GM21737 (cell line): ENCODE data around the gene STAP2.

Source experiments
- ATAC-seq: cut with Tn5 transposase; IDR thresholded peaks from one replicate; pipeline ENCODE4 v1.9.1; 2021; ENCODE audit warnings: mild to moderate bottlenecking, moderate library complexity; ENCODE audit not compliant: unreplicated experiment

Gene STAP2, protein sequence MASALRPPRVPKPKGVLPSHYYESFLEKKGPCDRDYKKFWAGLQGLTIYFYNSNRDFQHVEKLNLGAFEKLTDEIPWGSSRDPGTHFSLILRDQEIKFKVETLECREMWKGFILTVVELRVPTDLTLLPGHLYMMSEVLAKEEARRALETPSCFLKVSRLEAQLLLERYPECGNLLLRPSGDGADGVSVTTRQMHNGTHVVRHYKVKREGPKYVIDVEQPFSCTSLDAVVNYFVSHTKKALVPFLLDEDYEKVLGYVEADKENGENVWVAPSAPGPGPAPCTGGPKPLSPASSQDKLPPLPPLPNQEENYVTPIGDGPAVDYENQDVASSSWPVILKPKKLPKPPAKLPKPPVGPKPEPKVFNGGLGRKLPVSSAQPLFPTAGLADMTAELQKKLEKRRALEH

DNA sequence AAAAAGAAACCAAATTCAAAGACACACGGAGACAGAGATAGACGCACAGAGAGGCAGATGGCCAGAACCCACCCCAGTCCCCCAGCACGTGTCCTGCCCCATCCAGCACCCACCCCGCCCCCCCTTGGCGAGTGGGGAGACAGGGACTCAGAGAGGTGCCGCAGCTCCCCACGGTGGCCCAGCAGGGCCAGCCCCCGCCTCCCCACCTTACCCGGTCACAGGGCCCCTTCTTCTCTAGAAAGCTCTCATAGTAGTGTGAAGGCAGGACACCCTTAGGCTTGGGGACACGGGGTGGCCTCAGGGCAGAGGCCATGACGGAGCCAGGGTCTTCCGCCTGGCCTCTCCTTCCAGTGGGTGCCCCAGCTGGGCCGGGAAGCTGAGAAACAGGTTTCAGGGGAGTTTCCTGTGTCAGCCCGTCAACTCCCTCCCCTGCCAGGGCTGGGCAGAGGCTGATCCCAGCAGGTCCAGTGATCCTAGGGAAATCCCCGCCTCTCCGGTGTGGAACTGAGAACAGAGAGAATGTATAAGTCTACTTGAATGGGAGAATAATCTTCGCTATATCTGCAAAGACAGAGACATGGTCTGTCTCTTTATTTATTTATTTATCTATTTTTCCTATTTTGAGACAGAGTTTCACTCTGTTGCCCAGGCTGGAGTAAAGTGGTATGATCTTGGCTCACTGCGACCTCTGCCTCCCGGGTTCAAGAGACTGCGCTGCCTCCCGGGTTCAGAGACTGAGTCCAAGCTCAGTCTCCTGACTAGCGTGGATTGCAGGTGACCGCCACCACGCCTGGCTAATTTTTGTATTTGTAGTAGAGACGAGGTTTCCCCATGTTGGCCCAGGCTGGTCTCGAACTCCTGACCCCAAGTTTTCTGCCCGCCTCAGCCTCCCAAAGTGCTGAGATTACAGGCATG lies at the start of gene STAP2:
Gene STAP2, minus strand, starts transcription at position 387 of the 915 bp plus-strand sequence. Its CDS starts 74 bp downstream, at position 313.
- no peak for ATAC-seq

- no peak for ATAC-seq
Measured at GRCh38 chr19:4386041-4386782, 47.6 kb upstream of the STAP2 start.

- ATAC-seq, result no peak
Measured at GRCh38 chr19:4385291-4386040, 46.8 kb upstream of the STAP2 start.

DNA sequence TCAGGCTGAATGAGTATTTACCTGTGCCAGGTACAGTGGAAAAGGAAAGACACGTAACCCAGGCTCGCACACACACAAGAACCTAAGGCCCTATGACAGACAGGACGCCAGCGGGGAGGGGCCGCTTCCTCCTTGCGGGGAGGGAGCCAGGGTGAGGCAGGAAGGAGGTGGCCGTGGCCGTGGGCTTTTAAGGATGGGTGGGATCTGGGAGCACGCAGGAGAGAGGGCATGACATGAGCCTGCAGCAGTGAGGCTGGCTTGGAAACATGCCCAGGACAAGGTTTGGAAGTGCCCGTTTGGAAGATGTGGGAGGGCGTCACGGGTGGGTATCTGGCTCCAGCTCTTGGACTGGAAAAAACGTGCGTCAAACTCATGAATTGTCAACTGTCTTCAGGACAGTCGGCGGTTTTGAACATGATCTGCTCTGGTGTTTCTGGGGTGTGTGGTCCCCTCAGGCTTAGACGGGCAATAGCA lies 41.7 kb upstream of the STAP2 start:
- ATAC-seq, result no peak

DNA sequence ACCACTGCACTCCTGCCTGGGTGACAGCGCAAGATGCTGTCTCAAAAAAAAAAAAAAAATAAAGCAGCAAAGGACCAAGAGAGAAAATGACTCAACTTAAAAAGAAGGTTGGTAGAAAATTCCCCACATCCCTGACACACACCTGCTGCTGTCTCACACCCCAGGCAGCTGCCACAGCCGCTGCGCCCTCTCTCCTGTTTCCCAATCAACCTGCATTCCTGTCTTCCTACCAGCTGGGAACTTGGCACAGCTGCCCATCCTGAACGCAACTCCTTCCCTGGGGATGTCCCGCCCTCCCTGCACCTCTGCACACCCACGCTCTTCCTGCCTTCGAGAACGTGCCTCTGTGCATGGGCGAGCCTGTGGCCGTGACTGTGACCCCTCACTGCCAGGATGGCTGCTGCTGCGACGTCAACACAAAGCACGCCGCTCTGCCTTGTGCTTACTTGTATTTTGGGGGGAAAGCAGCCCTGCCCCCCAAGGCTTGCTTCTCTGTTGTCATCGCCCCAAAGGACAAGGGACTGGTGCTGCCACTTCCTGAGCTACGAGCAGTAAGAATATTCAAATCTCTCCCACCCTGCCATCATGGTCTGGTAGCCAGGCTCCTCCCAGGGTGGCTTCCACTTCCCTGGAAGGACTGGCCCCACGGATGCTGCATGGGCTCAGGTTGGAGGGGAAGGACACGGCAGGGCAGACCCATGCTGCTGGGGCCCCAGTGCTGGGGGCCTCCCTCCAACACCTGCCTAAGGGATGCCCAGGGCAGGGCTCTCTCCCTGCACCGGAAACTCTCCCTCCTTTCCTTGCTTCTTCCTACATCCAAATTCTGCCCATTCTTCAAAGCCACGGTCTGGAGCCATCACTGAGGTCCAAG lies 41.0 kb upstream of the STAP2 start:
- no peak for ATAC-seq

DNA sequence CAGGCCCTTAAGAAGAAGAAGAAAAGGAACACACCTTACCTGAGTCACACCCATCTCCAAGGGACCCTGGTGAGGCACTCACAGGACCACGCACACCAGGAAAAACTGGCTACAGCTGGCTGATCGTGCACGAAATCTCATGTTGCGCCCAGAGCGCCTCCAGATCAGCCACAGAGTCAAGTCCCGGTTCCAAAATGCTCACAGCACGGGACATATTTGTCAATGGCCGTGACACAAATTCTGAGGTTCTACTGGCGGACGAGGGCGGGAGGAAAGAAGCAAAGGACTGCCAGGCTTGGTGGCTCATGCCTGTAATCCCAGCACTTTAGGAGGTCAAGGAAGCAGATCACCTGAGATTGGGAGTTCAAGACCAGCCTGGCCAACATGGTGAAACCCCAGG lies 40.3 kb upstream of the STAP2 start:
- ATAC-seq, result no peak

DNA sequence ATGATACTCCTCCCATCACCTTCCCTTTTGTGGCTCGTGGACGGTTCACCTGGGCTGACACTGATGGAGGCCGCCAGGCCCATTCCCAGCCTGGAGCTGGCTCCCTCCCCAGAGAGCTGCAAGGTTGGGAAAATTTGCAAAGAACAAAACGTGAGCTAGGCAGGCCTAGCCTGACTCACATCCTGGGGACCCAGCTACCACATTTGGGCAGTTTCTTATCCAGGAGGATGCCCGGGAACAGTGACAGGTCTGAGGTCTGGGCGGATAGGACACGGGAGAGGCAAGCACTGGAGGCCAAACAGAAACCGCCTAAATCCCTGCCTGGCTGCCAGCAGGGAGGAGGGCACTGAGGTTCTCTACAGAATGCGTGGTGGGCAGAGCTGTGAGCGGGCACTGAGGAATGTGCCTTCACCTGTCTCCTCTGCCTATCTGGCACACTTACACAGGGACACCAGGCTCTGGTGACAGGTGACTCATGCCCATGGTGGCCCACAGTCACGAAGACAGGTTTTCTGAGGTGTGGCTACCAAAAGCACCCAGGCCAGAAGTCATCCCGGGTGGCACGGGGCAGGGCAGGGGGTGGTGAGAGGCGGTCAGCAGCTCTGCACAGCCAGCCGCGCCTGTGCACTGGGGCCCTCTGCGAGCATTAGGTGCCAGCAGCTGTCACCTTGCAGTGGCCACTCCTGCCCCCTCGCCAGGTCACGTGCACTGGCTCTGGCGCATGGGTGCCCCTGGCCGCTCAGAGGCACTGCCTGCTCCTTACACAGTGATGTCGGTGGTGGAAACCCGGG lies 38.6 kb upstream of the STAP2 start:
- no peak for ATAC-seq

DNA sequence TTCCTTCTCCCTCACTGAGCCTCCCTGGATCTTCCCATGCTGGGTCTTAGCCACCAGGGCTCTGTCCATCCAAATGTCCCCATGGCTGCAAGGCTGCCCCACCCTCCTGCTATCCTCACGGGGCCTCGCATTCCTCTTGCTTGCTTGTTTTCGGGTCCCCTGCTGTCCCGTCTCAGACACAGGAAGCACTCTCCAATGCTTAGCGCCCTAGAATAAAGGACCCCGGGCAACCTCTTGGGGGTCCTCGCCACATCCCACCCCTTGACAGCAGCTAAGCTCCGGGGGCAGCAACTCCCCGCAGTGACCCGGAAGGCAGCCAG lies 38.0 kb upstream of the STAP2 start:
- ATAC-seq, result no peak

DNA sequence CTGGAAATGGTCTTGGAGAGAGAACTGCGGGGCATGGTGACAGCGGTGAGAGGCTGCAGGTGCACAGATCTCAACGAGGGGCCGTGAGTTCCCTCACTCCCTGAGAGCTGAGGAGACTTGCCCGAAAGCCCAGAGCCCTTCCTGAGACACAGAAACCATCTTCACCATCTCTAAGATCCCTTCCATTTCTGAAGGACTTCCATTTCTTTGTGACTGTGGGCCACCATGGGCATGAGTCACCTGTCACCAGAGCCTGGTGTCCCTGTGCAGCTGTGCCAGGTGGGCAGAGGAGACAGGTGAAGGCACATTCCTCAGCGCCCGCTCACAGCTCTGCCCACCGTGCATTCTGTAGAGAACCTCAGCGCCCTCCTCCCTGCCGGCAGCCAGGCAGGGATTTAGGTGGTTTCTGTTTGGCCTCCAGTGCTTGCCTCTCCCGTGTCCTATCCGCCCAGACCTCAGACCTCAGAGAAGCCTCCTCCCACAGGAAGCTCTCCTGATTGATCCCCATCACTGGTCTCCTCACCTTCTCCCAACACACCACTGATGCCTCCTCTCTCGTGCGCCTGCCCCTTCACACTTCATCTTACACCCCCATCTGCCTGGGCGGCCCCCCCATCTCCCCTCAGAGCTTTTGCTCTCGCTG lies 37.5 kb upstream of the STAP2 start:
- no peak for ATAC-seq

- peak; percentile 42 for ATAC-seq
Measured at GRCh38 chr19:4375164-4376027, 36.8 kb upstream of the STAP2 start.

GRCh38 chr19:4374498-4375163 lies 36.0 kb upstream of the STAP2 start:
- no peak for ATAC-seq

GRCh38 chr19:4373601-4374497 lies 35.2 kb upstream of the STAP2 start:
- ATAC-seq, result no peak

DNA sequence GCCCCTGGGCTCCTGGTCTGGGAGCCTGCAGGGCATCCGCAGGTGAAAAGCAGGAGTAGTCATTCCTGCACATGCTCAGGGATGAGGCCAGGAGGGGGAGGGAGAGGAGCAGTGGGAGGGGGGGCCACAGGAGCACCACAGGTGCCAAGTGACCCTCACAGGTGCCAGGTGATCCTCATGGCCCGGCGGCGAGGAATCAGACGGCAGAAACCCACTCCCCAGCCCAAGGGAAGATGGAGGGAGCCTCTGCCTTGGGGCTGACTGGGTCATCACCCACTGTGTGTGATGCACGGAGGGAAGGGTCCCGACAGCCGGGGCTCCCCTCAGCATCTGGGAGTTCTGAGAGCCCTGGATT lies 34.4 kb upstream of the STAP2 start:
- ATAC-seq, result no peak

DNA sequence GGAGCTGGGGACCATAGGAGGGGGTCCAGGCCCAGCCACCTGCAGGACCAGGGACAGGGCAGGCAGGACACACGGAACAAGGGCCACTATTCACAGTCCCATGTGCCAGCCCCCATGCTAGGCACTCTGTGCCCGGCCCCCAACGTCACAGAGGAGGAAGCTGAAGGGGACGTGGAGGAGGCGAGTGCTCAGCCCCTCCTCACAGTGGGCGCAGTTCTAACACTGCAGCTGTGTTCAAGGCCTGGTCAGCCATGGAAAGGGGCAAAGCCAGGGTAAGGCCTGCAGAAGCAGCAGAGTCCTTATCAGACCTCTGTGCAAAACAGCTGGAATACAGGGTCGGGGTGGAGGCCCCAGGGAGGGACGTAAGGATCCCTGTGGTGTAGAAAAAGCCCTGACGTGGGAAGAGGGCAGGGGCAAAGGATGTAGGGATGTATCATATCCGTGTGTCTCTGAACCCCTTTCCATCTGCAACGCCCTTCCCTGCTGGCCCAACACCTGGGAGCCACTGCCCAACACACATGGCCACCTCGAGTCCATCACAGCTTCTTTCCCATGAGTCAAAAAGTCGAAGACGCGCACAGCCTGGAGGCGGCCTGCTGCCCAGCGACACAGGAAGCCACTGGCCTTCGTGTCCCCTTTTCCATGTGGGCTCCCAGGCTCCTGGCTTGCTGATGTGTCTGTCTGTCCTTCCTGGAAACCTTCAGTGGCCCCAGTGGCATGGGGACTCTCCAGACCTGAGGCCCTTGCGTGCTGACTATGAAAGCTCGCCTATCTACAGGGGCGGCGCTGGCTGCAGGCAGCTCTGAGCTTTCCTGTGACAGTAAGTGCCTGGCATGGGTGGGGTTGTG lies 33.8 kb upstream of the STAP2 start:
- ATAC-seq, result no peak
